ENCODE results near the gene AKT3. TPM values are rescaled to one million over a fixed set of nuclear protein-coding genes. Genes with fewer than 3 reads are reported as not detected.

AKT3 gene
- total and polyA plus RNA-seq, 2 experiments from 2014 or later = 4.5 to 18.5 TPM

- no peak overlapping the region for H3K27ac ChIP-seq (ENCODE audit: low read depth)
- no peaks in the 10 kb centered on the region for H3K4me1 ChIP-seq (ENCODE audit: insufficient read depth)
- H3F3A ChIP-seq (replicated peaks; ENCODE audit: low read depth) = no peaks in the 10 kb centered on the region
- H4K20me1 ChIP-seq (replicated peaks; ENCODE audit: insufficient read depth) = no peaks in the 10 kb centered on the region
- H3K4me1 Mint-ChIP-seq = peaks cover 6% of the 10 kb centered on the region; the same call in 2 of the 3 replicates
- no peaks in the 10 kb centered on the region for H3K27me3 ChIP-seq (ENCODE audit: insufficient read depth)
- no peak overlapping the region for H3K4me3 ChIP-seq
- peaks cover 3% of the 10 kb centered on the region; the same call in 1 of the 2 replicates for H3K9me2 ChIP-seq (ENCODE audit: insufficient read depth)
- H3K36me3 Mint-ChIP-seq (ENCODE audit: low read depth) = no peaks in the 10 kb centered on the region
- no peak overlapping the region for H3K4me2 ChIP-seq
- TF ChIP-seq JUNB (IDR thresholded peaks at IDR 0.05; ENCODE audit: unreplicated experiment) (no peak), STAT1 (IDR thresholded peaks at IDR 0.05; ENCODE audit: unreplicated experiment) (no peak), CREB1 (CRISPR knock-in tag; IDR thresholded peaks at IDR 0.05; ENCODE audit: low read depth) (no peak), POLR2AphosphoS5 (IDR thresholded peaks at IDR 0.05; ENCODE audit: low read depth) (no peak), EZH2phosphoT487 (IDR thresholded peaks at IDR 0.05; ENCODE audit: unreplicated experiment) (no peak), ZNF331 (CRISPR knock-in tag; IDR thresholded peaks at IDR 0.05; ENCODE audit: low read depth) (no peak), EZH2 (IDR thresholded peaks at IDR 0.05; ENCODE audit: low read depth, unreplicated experiment) (no peak), ZNF114 (CRISPR knock-in tag; IDR thresholded peaks at IDR 0.05) (no peak), ZNF462 (CRISPR knock-in tag; IDR thresholded peaks at IDR 0.05) (no peak), ETS1 (IDR thresholded peaks at IDR 0.05) (no peak), REST (IDR thresholded peaks at IDR 0.05; ENCODE audit: unreplicated experiment) (no peak), NANOG (IDR thresholded peaks at IDR 0.05; ENCODE audit: borderline replicate concordance) (no peak), CTCF (conservative IDR thresholded peaks at IDR 0.05; ENCODE audit: low read depth in 2 of 2) (no peak)
- H3K9me3 Mint-ChIP-seq = no peaks in the 10 kb centered on the region
- peaks cover 4% of the 10 kb centered on the region for H3K27me3 Mint-ChIP-seq (ENCODE audit: insufficient read depth, low read depth, poor library complexity)
- DNase-seq (ENCODE audit: low spot score) = no peak
- no peak for ATAC-seq
- no peaks in the 10 kb centered on the region for H3K36me3 ChIP-seq (ENCODE audit: insufficient read depth)
- H2AFZ ChIP-seq = no peak overlapping the region
- H3K27ac Mint-ChIP-seq = no peak overlapping the region
- H3K4me3 Mint-ChIP-seq = no peak overlapping the region
- no peaks in the 10 kb centered on the region for H3K79me2 ChIP-seq (replicated peaks; ENCODE audit: insufficient read depth)
Measured at GRCh38 chr1:243896313-243896712, 46.3 kb upstream of the AKT3 start.

Measured in GM23338 (cell line).